Transverse colon (tissue), 4 donors: Measurements from ENCODE around the gene ZNF785. TPM values are rescaled to one million over a fixed set of nuclear protein-coding genes. Genes with fewer than 3 reads are reported as not detected.
A peak's percentile ranks its signal among the peaks of the same experiment; 100 is the strongest.
"Not testable (repeated sequence)": the region's sequence is repeated elsewhere in the genome, so short reads cannot be mapped to it uniquely, and the experiment has no call there.

ENCODE experiments used
- DNase-seq: peaks from one replicate; pipeline ENCODE4 v3.0.0-alpha.2; 2019
- H3K27ac ChIP-seq, 4 donors: fragments of 200-600 bp; sonication (generic); 2 replicates each; pipeline ENCODE4 v1.5.1; 2016 to 2018; ENCODE audit warnings: inconsistent platforms in 4 of 4
- H3K27me3 ChIP-seq: fragments of 200-600 bp; sonication (generic); 2 replicates; pipeline ENCODE4 v1.5.1; 2017; ENCODE audit warnings: inconsistent platforms
- H3K36me3 ChIP-seq, 4 donors: fragments of 200-600 bp; sonication (generic); 2 replicates each; pipeline ENCODE4 v1.5.1; 2017 to 2019; ENCODE audit warnings: inconsistent platforms in 4 of 4
- H3K4me1 ChIP-seq, 4 donors: fragments of 200-600 bp; sonication (generic); 2 replicates each; pipeline ENCODE4 v1.5.1; 2017 to 2020; ENCODE audit warnings: inconsistent platforms in 4 of 4
- H3K4me3 ChIP-seq, 4 donors: fragments of 200-600 bp; sonication (generic); 1 replicate in 1 of 4; 2 replicates in 3 of 4; pipeline versions ENCODE4 v1.5.1 to v1.6.1; 2017 to 2019; ENCODE audit warnings: inconsistent platforms in 4 of 4
- H3K9me3 ChIP-seq, 2 donors: fragments of 200-600 bp; sonication (generic); 2 replicates each; pipeline ENCODE4 v1.5.1; 2017 to 2019; ENCODE audit warnings: inconsistent platforms in 2 of 2
- EP300 ChIP-seq: sonication (generic); formaldehyde crosslinking; IDR thresholded peaks from one replicate; pipeline ENCODE4 v1.6.1; 2017; ENCODE audit warnings: antibody characterized with exemption, low read depth
- POLR2A ChIP-seq: fragments of 450-650 bp; IDR thresholded peaks from one replicate; pipeline ENCODE4 v1.6.1; 2016; ENCODE audit warnings: antibody characterized with exemption, mild to moderate bottlenecking, moderate library complexity
- POLR2AphosphoS5 ChIP-seq, 3 donors: sonication (generic); formaldehyde crosslinking; IDR thresholded peaks; one replicate each; pipeline ENCODE4 v1.6.1; 2016; ENCODE audit warnings: antibody characterized with exemption in 3 of 3
- WGBS, 2 donors: methylation state at CpG; one replicate each; pipeline ENCODE4 v1.1.5; 2018; ENCODE audit warnings: low coverage in 1 of 2; 5-methylcytosine and 5-hydroxymethylcytosine counted together
- in situ Hi-C, 4 donors: fragments of 200-750 bp; cut with MboI; loops; one replicate each; pipeline versions ENCODE4 v1.15.0 to v1.15.1; 2017; ENCODE audit warnings: low sequenced_read_pairs in 3 of 4, low pct_ligation_motif_present in 1 of 4, low pct_unique_long_range_greater_than_20kb in 1 of 4
- intact Hi-C: fragments of 100-400 bp; cut with DNase I; formaldehyde crosslinking; loops from one replicate; pipeline ENCODE4 v1.15.1; 2023; ENCODE audit warnings: low total_unique reads
- total RNA-seq, 4 donors: library from RNA; depleted of rRNA; stranded (reverse); fragments of >200 nt; gene quantifications; one replicate each; pipeline ENCODE4 v1.1.0, GENCODE V29; 2016
- TF ChIP-seq, protein P1 (sequence below), 5 experiments: fragments of 200-600 bp in 3 of 5; fragments of 450-650 bp in 2 of 5; sonication (generic) in 3 of 5; IDR thresholded peaks; 1 replicate in 2 of 5; 2 replicates in 3 of 5; pipeline ENCODE4 v1.5.1; 2016 to 2017; ENCODE audit warnings: antibody characterized with exemption in 5 of 5, inconsistent platforms in 3 of 5, mild to moderate bottlenecking in 2 of 5, moderate library complexity in 1 of 5

Gene ZNF785
- total RNA-seq, 4 donors from 2014 or later: 17.2 to 131 (median 20.5) TPM

DNA sequence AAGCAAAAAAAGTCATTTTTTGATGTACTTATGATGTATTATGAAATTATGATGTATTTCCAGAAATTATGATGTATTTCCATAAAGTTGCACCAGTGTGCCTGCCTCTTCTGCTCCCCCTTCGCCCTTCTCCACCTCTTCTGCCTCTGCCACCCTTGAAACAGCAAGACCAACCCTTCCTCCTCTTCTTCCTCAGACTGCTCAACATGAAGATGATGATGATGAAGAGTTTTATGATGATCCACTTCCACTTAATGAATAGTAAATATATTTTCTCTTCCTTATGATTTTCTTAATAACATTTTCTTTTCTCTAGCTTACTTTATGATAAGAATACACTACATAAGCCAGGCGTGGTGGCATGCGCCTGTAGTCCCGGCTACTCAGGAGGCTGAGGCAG, 7.4 kb upstream of the ZNF785 start:
- intact Hi-C loops (no loop called here), in situ Hi-C loops (no loop called here)
- 89 to 94% methylated on average over 4 of the region's 4 CpGs for WGBS, 2 donors

DNA sequence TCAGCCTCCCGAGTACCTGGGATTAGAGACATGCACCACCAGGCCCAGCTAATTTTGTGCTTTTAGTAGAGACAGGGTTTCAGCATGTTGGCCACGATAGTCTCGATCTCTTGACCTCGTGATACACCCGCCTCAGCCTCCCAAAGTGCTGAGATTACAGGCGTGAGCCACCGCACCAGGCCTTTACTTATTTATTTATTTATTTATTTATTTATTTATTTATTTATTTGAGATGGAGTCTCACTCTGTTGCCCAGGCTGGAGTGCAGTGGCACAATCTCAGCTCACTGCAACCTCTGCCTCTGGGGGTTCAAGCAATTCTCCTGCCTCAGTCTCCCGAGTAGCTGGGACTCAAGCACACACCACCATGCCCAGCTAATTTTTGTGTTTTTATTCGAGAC, 5.4 kb upstream of the ZNF785 start:
- H3K36me3 ChIP-seq, in situ Hi-C loops, H3K27me3 ChIP-seq, H3K4me3 ChIP-seq, DNase-seq, intact Hi-C loops, H3K9me3 ChIP-seq: not testable (repeated sequence)
- peak overlapping the region in 3 of 4 donors; percentile 37 to 58 (median 53) for H3K27ac ChIP-seq
- WGBS, 2 donors: 96% methylated on average over 8 to 9 of the region's 9 CpGs
- H3K4me1 ChIP-seq: peaks cover 0 to 19% (median 11%) of the 10 kb centered on the region in 4 donors

More for the DNA sequence above, 7.4 kb upstream of the ZNF785 start:
- no peak for DNase-seq
- no peaks in the 10 kb centered on the region for H3K27me3 ChIP-seq
- no peak overlapping the region for H3K4me3 ChIP-seq
- no peaks in the 10 kb centered on the region for H3K9me3 ChIP-seq
- H3K27ac ChIP-seq: no peak overlapping the region
- peaks cover 0 to 6% (median 2%) of the 10 kb centered on the region in 4 donors for H3K4me1 ChIP-seq
- no peaks in the 10 kb centered on the region for H3K36me3 ChIP-seq
- no peak for TF ChIP-seq POLR2AphosphoS5 (IDR thresholded peaks at IDR 0.05)
- no peak for TF ChIP-seq EP300
- TF ChIP-seq, protein P1, sequence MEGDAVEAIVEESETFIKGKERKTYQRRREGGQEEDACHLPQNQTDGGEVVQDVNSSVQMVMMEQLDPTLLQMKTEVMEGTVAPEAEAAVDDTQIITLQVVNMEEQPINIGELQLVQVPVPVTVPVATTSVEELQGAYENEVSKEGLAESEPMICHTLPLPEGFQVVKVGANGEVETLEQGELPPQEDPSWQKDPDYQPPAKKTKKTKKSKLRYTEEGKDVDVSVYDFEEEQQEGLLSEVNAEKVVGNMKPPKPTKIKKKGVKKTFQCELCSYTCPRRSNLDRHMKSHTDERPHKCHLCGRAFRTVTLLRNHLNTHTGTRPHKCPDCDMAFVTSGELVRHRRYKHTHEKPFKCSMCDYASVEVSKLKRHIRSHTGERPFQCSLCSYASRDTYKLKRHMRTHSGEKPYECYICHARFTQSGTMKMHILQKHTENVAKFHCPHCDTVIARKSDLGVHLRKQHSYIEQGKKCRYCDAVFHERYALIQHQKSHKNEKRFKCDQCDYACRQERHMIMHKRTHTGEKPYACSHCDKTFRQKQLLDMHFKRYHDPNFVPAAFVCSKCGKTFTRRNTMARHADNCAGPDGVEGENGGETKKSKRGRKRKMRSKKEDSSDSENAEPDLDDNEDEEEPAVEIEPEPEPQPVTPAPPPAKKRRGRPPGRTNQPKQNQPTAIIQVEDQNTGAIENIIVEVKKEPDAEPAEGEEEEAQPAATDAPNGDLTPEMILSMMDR (IDR thresholded peaks at IDR 0.05): no peak
- no peak for TF ChIP-seq POLR2A

DNA sequence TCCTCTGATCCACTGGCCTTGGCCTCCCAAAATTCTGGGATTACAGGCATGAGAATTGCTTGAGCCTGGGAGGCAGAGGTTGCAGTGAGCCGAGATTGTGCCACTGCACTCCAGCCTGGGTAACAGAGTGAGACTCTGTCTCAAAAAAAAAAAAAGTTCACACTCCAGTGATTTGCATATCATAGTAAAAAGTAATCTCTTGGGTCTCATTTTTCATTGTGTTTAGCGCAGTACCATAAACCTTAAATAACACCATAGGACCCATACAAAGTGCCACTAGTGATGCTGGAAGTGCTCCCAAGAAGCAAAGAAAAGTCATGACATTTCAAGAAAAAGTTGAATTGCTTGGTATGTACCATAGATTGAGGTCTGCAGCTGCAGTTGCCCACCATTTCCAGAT, 4.1 kb upstream of the ZNF785 start:
- H3K4me1 ChIP-seq: peaks cover 3 to 25% (median 17%) of the 10 kb centered on the region in 4 donors
- in situ Hi-C loops, H3K4me3 ChIP-seq, H3K36me3 ChIP-seq, H3K27me3 ChIP-seq, H3K27ac ChIP-seq, DNase-seq, H3K9me3 ChIP-seq, intact Hi-C loops: not testable (repeated sequence)
- WGBS, 2 donors: 80 to 93% methylated on average over 2 of the region's 2 CpGs

DNA sequence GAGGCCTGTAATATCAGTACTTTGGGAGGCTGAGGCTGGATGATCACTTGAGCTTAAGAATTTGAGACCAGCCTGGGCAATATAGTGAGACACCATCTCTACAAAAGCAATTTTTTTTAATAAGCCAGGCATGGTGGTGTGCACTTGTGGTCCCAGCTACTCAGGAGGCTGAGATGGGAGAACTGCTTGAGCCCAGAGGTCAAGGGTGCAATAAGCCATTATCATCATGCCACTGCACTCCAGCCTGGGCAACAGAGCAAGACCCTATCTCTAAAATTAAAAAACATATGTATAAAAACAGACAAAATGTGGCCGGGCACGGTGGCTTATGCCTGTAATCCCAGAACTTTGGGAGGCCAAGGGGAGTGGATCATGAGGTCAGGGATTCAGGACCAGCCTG, 3.2 kb upstream of the ZNF785 start:
- H3K4me1 ChIP-seq: peaks cover 7 to 33% (median 25%) of the 10 kb centered on the region in 4 donors
- intact Hi-C loops: no loop called here
- TF ChIP-seq POLR2AphosphoS5 (IDR thresholded peaks at IDR 0.05): no peak
- no peak for TF ChIP-seq POLR2A
- TF ChIP-seq EP300: no peak
- TF ChIP-seq, protein P1 (IDR thresholded peaks at IDR 0.05): no peak
- in situ Hi-C loops: no loop called here
- H3K4me3 ChIP-seq: no peak overlapping the region
- H3K9me3 ChIP-seq: no peaks in the 10 kb centered on the region
- H3K36me3 ChIP-seq: no peaks in the 10 kb centered on the region
- DNase-seq: no peak
- 89 to 100% methylated on average over 2 of the region's 2 CpGs for WGBS, 2 donors
- H3K27ac ChIP-seq: no peak overlapping the region
- H3K27me3 ChIP-seq: no peaks in the 10 kb centered on the region

DNA sequence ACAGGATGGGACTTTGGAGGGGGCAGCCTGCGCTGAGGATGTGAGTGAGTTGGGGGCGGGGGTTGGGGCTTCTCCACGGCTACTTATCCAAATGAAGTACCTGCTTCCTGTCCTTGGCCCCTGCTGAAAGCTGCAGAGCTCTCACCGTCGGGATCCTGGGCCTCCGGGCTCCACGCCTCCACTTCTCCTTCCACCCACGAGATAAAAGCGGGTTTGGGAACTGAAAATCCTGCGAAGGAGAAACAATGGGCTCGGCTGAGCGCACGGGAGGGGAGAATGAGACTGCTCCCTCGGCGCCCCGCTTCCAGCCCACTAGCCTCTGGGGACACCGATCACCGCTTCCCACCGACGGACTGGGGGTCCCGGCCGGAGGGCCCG, 486 bp downstream of the ZNF785 start:
- 0% methylated on average over 19 of the region's 23 CpGs; no CpG with 5 or more reads in 1 of the 2 donors for WGBS, 2 donors
- Histone ChIP-seq H3K4me1 (peaks cover 7 to 36% (median 23%) of the 10 kb centered on the region in 4 donors), H3K4me3 (peak overlapping the region; percentile 54 to 85 (median 67)), H3K27ac (peak overlapping the region; percentile 90 to 95 (median 90)), H3K27me3 (no peaks in the 10 kb centered on the region), H3K36me3 (peaks cover 0 to 7% (median 3%) of the 10 kb centered on the region in 4 donors), H3K9me3 (no peaks in the 10 kb centered on the region)
- DNase-seq: peak; percentile 30
- in situ Hi-C loops (no loop called here), intact Hi-C loops (no loop called here)
- TF ChIP-seq POLR2AphosphoS5 (IDR thresholded peaks at IDR 0.05): no peak
- no peak for TF ChIP-seq POLR2A
- TF ChIP-seq, protein P1 (IDR thresholded peaks at IDR 0.05): no peak
- no peak for TF ChIP-seq EP300
